ENCODE measurements around the gene APEX1. TPM values are rescaled to one million over a fixed set of nuclear protein-coding genes. Genes with fewer than 3 reads are reported as not detected.

APEX1 gene
- total and polyA plus RNA-seq, 12 donors, result 94.1 to 304 (median 158) TPM

- DNase-seq, result peak; percentile 86 to 97 (median 93)
- no peaks in the 10 kb centered on the region for H3K27me3 ChIP-seq
- peak within 1 kb of the TSS in 3 of 4 donors; percentile 75 to 83 (median 77) for H3K4me3 ChIP-seq
- 0 to 1% (median 1%) methylated on average over 20 to 40 of the region's 40 CpGs for WGBS, 4 donors
- peak; percentile 98 to 99 for TF ChIP-seq POLR2A (IDR thresholded peaks at IDR 0.05)
- TF ChIP-seq, protein P1, sequence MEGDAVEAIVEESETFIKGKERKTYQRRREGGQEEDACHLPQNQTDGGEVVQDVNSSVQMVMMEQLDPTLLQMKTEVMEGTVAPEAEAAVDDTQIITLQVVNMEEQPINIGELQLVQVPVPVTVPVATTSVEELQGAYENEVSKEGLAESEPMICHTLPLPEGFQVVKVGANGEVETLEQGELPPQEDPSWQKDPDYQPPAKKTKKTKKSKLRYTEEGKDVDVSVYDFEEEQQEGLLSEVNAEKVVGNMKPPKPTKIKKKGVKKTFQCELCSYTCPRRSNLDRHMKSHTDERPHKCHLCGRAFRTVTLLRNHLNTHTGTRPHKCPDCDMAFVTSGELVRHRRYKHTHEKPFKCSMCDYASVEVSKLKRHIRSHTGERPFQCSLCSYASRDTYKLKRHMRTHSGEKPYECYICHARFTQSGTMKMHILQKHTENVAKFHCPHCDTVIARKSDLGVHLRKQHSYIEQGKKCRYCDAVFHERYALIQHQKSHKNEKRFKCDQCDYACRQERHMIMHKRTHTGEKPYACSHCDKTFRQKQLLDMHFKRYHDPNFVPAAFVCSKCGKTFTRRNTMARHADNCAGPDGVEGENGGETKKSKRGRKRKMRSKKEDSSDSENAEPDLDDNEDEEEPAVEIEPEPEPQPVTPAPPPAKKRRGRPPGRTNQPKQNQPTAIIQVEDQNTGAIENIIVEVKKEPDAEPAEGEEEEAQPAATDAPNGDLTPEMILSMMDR (IDR thresholded peaks at IDR 0.05), result no peak
- H3K9me3 ChIP-seq (replicated peaks in 1 of 3), result no peaks in the 10 kb centered on the region
- H3K36me3 ChIP-seq (replicated peaks in 1 of 2), result peaks cover 0 to 19% of the 10 kb centered on the region in 2 donors
- intact Hi-C loops (cut with DNase I), result loop anchor here in 1 of 2 donors (5.0 kb wide), 1 partner anchor 52 kb away; no protein-coding TSS in a partner anchor
- peak within 1 kb of the TSS; percentile 3 to 93 (median 86) for H3K27ac ChIP-seq
- peaks cover 8 to 15% of the 10 kb centered on the region in 2 donors for H3K4me1 ChIP-seq (replicated peaks in 1 of 2)
Observed at GRCh38 chr14:20469242-20469889, 14.3 kb downstream of the APEX1 start, which contains the start of gene PNP. TSS of gene PNP (plus strand) at chr14:20469406. CDS start at chr14:20469525, 119 bp downstream.

GRCh38 chr14:20469890-20470602 lies 15.0 kb downstream of the APEX1 start:
- H3K4me1 ChIP-seq (replicated peaks in 1 of 2), result peaks cover 8 to 15% of the 10 kb centered on the region in 2 donors
- peak overlapping the region; percentile 3 to 93 (median 86) for H3K27ac ChIP-seq
- H3K4me3 ChIP-seq, result peak overlapping the region in 3 of 4 donors; percentile 75 to 83 (median 77)
- H3K9me3 ChIP-seq (replicated peaks in 1 of 3), result no peaks in the 10 kb centered on the region
- intact Hi-C loops (cut with DNase I), result loop anchor here in 1 of 2 donors (5.0 kb wide), 1 partner anchor 53 kb away; no protein-coding TSS in a partner anchor
- H3K36me3 ChIP-seq (replicated peaks in 1 of 2), result peaks cover 0 to 24% of the 10 kb centered on the region in 2 donors
- peak; percentile 29 to 68 (median 54) for DNase-seq
- no peaks in the 10 kb centered on the region for H3K27me3 ChIP-seq
- 2 to 5% (median 3%) methylated on average over 12 of the region's 12 CpGs for WGBS, 4 donors
- TF ChIP-seq POLR2A (IDR thresholded peaks at IDR 0.05), result no peak

GRCh38 chr14:20470603-20470901 lies 15.5 kb downstream of the APEX1 start:
- Histone ChIP-seq H3K9me3 (replicated peaks in 1 of 3) (no peaks in the 10 kb centered on the region), H3K4me3 (peak overlapping the region in 1 of 4 donors; percentile 75), H3K4me1 (replicated peaks in 1 of 2) (peaks cover 8 to 15% of the 10 kb centered on the region in 2 donors), H3K27ac (peak overlapping the region in 2 of 5 donors; percentile 86 to 93), H3K27me3 (no peaks in the 10 kb centered on the region), H3K36me3 (replicated peaks in 1 of 2) (peaks cover 0 to 30% of the 10 kb centered on the region in 2 donors)
- 0 to 6% (median 4%) methylated on average over 2 of the region's 2 CpGs for WGBS, 4 donors
- intact Hi-C loops (cut with DNase I), result no loop called here
- TF ChIP-seq, protein P1 (IDR thresholded peaks at IDR 0.05), result no peak
- TF ChIP-seq POLR2A (IDR thresholded peaks at IDR 0.05), result no peak
- DNase-seq, result no peak

DNA sequence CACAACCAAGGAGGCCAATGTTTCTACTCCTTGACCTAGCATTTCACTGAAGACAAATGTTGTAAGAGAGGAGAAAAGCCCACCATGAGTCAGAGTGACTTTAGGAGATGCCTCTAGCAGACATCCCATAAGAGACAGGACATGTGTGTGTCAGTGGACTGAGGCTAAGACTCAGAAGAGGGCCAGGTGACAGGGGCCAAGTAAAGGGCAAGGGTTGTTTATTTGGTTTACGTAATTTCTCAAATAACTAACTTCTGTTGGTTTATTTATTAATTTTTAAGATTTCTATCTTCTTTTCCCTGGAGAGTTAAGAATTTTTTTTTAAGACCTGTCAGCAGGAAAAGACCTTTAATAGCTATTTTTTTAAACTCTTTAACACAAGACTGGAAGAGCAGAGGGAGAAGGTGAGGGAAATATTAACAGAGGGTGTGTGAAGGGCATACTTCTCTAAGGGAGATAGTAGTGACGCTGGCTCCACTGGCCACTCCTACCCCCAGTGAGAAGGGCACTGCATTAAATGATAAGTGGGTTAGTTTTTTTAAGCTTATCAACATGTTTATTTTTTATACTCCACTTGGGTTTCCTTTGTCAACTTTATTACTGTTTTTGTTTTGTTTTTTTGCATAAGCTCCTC lies 17.6 kb downstream of the APEX1 start:
- TF ChIP-seq, protein P1 (IDR thresholded peaks at IDR 0.05), result no peak
- TF ChIP-seq POLR2A (IDR thresholded peaks at IDR 0.05), result no peak
- Histone ChIP-seq H3K36me3 (replicated peaks in 1 of 2) (peaks cover 0 to 46% of the 10 kb centered on the region in 2 donors), H3K27ac (no peak overlapping the region), H3K27me3 (no peaks in the 10 kb centered on the region), H3K4me1 (replicated peaks in 1 of 2) (peaks cover 8 to 28% of the 10 kb centered on the region in 2 donors), H3K9me3 (replicated peaks in 1 of 3) (no peaks in the 10 kb centered on the region), H3K4me3 (no peak overlapping the region)
- 84 to 89% (median 86%) methylated on average over 2 of the region's 2 CpGs for WGBS, 4 donors
- no peak for DNase-seq
- intact Hi-C loops (cut with DNase I), result no loop called here
